ENCODE data around the gene RGS14.
A peak's percentile ranks its signal among the peaks of the same experiment; 100 is the strongest.
"Not testable (repeated sequence)": the region's sequence is repeated elsewhere in the genome, so short reads cannot be mapped to it uniquely, and the experiment has no call there.

RGS14 gene

GRCh38 chr5:177366528-177367322, 9.0 kb downstream of the RGS14 start:
- DNase-seq: no peak

DNA sequence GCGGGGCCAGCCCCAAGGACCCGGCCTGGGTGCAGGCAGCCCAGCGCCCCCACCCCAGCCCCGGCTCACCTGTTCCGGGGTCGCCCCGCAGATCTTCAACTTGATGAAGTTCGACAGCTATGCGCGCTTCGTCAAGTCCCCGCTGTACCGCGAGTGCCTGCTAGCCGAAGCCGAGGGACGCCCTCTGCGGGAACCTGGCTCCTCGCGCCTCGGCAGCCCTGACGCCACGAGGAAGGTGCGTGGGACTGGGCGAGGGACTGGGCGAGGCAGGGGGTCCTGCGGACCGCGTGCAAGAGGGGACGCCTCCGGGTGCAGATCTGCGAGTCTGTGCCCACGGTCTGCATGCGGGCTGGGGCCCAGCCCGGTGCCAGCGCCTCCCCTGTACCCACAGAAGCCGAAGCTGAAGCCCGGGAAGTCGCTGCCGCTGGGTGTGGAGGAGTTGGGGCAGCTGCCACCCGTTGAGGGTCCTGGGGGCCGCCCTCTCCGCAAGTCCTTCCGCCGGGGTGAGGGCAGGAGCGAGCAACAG, 9.7 kb downstream of the RGS14 start:
- DNase-seq: no peak

DNA sequence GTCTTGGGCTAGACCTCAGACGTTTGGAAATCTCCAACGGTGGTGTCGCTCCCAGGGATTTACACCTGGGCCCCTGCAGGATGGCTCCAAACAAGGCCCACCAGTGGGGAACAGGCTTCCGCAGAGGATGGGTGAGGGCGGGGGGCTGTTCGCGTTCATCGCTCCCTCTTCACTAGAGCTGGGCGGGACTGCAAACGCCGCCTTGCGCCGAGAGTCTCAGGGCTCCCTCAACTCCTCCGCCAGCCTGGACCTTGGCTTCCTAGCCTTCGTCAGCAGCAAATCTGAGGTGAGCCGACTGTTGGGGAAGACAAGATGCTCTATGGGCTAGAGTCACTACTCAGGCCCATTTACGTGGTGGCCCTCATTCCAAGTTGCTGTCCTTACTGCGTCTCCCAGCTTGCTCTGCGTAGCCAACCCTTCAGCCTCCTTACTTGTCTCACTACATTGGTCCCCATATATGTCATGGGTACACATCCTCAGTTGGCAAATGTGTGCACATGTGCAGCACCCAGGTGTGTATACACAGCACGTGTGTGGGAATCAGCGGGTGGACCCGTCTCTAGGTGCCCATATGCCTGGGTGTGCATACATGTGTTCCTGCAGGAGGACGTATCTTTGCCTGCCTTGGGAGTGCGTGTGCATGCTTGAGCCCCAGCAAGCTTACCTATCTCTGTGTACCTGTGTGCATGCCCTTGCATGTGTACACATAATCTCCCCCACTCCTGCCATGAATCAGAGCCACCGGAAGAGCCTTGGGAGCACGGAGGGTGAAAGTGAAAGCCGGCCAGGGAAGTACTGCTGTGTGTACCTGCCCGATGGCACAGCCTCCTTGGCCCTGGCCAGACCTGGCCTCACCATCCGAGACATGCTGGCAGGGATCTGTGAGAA, 10.5 kb downstream of the RGS14 start:
- no peak for DNase-seq

GRCh38 chr5:177368869-177369644, 11.3 kb downstream of the RGS14 start:
- DNase-seq: no peak

- no peak for DNase-seq
Observed at GRCh38 chr5:177369645-177370440, 12.1 kb downstream of the RGS14 start.

GRCh38 chr5:177370488-177371119, 12.9 kb downstream of the RGS14 start:
- DNase-seq: peak; percentile 72

DNA sequence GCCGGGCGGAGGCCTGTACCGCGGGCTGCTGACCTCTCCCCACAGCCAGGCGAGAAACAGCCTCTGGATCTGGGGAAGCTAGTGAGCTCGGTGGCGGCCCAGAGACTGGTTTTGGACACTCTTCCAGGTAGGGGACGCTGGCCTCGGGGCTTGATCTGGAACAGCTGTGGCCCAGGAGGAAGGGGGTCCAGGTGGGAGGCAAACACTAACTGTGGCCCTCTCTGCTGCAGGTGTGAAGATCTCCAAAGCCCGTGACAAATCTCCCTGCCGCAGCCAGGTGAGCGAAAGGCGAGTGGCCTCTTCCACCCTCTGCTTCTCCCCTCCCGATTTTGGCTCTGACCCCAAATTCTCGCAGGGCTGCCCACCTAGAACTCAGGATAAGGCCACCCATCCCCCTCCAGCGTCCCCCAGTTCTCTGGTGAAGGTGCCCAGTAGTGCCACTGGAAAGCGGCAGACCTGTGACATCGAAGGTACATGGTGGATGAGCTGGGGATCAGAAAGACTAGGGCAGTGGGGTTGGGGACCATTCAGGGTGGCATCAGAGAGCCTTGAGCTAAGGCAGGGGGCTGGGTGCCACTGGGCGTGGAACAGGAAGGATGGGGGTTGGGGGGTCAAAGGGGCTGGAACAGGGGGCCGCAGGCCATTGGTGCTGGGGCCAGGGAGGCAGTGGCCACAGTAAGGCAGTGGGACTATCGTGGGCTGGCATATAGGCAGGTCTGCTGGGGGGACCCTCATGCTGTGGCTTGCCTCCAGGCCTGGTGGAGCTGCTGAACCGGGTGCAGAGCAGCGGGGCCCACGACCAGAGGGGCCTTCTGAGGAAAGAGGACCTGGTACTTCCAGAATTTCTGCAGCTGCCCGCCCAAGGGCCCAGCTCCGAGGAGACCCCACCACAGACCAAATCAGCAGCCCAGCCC, 13.7 kb downstream of the RGS14 start:
- DNase-seq: no peak

- DNase-seq: no peak
Observed at GRCh38 chr5:177372034-177372896, 14.5 kb downstream of the RGS14 start.

- DNase-seq: no peak
Observed at GRCh38 chr5:177372910-177373309, 15.2 kb downstream of the RGS14 start.

- DNase-seq: no peak
Observed at GRCh38 chr5:177373806-177374205, 16.1 kb downstream of the RGS14 start.

DNA sequence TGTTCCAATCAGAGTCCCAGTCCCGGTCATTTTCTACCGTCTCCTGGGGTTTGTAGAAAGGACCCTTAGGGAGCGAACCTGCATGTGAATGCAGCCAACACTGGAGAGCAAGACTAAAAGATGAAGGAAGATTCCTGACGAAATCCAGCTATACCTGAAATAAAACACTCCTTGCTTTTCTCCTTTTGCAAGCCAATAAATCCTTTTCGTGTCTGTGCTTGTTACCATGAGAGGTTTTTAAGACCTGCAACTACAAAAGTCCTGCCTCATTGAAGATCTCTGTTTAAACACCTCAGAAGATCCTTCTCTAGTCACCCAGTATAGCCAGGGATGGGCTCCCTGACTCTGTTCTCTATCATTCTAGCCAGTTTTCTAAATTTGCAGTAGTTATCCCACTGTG, 16.5 kb downstream of the RGS14 start:
- no peak for DNase-seq

DNA sequence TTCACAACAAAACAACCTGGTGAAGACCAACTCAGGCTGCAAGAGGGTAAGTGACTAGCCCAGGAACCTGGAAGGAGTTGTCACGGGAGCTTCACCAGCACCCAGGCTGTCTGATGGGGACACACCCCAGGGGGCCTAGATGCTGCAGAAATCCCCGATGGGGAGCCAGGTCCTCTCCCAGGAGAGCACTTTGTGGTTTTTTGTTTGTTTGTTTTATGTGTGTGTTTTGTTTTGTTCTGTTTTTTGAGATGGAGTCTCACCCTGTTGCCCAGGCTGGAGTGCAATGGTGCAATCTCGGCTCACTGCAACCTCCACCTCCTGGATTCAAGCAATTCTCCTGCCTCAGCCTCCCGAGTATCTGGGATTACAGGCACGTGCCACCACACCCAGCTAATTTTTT, 17.8 kb downstream of the RGS14 start:
- not testable (repeated sequence) for DNase-seq

- no peak for DNase-seq
Observed at GRCh38 chr5:177376107-177376506, 18.4 kb downstream of the RGS14 start.

- DNase-seq: no peak
Observed at GRCh38 chr5:177377851-177378776, 20.4 kb downstream of the RGS14 start.

- no peak for DNase-seq
Observed at GRCh38 chr5:177378884-177379883, 21.5 kb downstream of the RGS14 start.

DNA sequence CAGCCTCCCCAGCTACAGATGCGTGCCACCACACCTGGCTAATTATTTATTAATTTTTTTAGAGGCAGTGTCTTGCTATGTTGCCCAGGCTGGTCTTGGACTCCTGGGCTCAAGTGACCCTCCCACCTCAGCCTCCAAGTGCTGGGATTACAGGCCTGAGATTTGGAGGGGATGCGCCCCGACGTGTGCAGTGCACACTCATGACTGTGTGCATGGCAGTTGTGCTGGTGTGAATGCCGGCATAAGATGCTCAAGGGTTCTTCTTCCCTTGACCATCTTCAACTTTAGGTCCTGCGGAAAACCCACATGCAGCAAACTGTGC, 23.0 kb downstream of the RGS14 start:
- DNase-seq: no peak

DNA sequence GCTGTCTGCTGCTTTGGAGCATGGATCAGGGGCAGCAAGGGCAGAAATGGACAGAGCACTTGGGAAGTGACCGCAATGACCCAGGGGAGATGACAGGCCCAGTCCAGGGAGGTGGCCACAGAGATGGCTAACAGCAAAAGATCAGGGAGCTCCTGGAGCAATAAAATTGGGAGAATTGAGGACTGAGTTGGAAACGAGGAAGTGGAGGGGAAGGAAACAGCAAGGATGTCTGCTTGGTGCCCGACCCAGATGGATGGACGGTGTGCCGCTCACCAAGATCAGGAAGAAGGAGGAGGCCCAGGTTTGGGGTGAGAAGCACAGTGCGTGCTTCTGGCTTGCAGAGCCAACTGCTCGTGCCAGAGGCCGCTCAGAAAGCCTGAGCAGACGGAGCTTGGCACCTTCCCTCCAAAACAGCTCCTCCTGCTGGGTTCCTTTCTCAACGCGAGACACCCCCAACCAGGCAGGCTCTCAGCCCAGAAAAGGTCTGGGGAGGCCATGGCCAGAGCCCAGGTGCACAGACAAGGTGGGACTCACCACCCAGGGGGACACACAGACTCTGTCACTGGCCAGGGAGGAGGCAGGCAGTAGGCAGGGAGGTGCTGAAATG, 24.8 kb downstream of the RGS14 start:
- DNase-seq: no peak

All from NCI-H1436 (cell line).